ENCODE data around the gene MBD4. TPM values are rescaled to one million over a fixed set of nuclear protein-coding genes. Genes with fewer than 3 reads are reported as not detected.

Gene MBD4
- total and polyA plus RNA-seq, 4 donors: 16.7 to 49.8 (median 36.2) TPM

GRCh38 chr3:129475863-129476262 is 36.1 kb upstream of the MBD4 start:
- no peak overlapping the region for H3K9ac ChIP-seq (ENCODE audit: insufficient read depth in 1 of 2, low read length in 2 of 2)
- no peaks in the 10 kb centered on the region for H3K27me3 ChIP-seq (ENCODE audit: control insufficient read depth in 3 of 3, insufficient read depth in 3 of 3, low read length in 2 of 3)
- peaks cover 0 to 7% (median 0%) of the 10 kb centered on the region in 5 donors for H3K4me1 ChIP-seq (ENCODE audit: control insufficient read depth in 5 of 5, insufficient read depth in 5 of 5, low read length in 5 of 5)
- H3K9me3 ChIP-seq (ENCODE audit: control insufficient read depth in 4 of 4, insufficient read depth in 3 of 4, low read length in 3 of 4): no peaks in the 10 kb centered on the region
- ATAC-seq (ENCODE audit: insufficient read depth, low FRiP score) (no peak), DNase-seq (no peak)
- 97 to 99% methylated on average over 3 of the region's 3 CpGs for WGBS, 2 donors
- peaks cover 12 to 43% (median 30%) of the 10 kb centered on the region in 4 donors for H3K36me3 ChIP-seq (ENCODE audit: control insufficient read depth in 4 of 4, insufficient read depth in 4 of 4, low read length in 4 of 4)
- H3K27ac ChIP-seq (ENCODE audit: low read depth in 1 of 2, low read length in 1 of 2): no peak overlapping the region
- TF ChIP-seq CTCF (IDR thresholded peaks at IDR 0.05; ENCODE audit: control extremely low read depth, extremely low read depth): no peak
- H3K4me3 ChIP-seq: no peak overlapping the region

GRCh38 chr3:129474984-129475804 is 35.4 kb upstream of the MBD4 start:
- H3K4me1 ChIP-seq (ENCODE audit: control insufficient read depth in 5 of 5, insufficient read depth in 5 of 5, low read length in 5 of 5): peaks cover 0 to 6% (median 0%) of the 10 kb centered on the region in 5 donors
- DNase-seq (no peak), ATAC-seq (ENCODE audit: insufficient read depth, low FRiP score) (no peak)
- H3K9me3 ChIP-seq (ENCODE audit: control insufficient read depth in 4 of 4, insufficient read depth in 3 of 4, low read length in 3 of 4): no peaks in the 10 kb centered on the region
- WGBS, 2 donors: 96 to 98% methylated on average over 10 of the region's 10 CpGs
- no peak overlapping the region for H3K9ac ChIP-seq (ENCODE audit: insufficient read depth in 1 of 2, low read length in 2 of 2)
- H3K4me3 ChIP-seq: no peak overlapping the region
- no peak overlapping the region for H3K27ac ChIP-seq (ENCODE audit: low read depth in 1 of 2, low read length in 1 of 2)
- TF ChIP-seq CTCF (IDR thresholded peaks at IDR 0.05; ENCODE audit: control extremely low read depth, extremely low read depth): no peak
- no peaks in the 10 kb centered on the region for H3K27me3 ChIP-seq (ENCODE audit: control insufficient read depth in 3 of 3, insufficient read depth in 3 of 3, low read length in 2 of 3)
- H3K36me3 ChIP-seq (ENCODE audit: control insufficient read depth in 4 of 4, insufficient read depth in 4 of 4, low read length in 4 of 4): peaks cover 12 to 39% (median 25%) of the 10 kb centered on the region in 4 donors

DNA sequence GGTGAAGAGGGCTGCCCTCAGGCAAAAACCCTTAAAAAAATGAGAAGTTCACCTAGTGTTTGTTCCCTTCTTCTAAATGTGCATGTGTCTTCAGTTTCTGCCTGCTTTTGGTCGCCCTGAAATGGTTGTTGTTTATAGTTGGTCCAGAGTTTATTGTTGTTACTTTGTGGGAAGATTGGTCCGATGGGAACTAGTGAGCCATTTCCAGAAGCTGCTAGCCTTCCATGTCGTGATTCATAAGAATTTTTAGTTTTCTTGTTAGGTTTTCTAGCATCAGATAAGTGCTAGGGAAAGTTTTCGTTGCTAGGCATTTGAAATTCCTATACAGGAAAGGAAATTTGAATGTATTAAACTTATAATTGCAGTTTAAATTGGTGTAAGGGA is 34.0 kb upstream of the MBD4 start:
- 88 to 91% methylated on average over 4 of the region's 4 CpGs for WGBS, 2 donors
- H3K4me1 ChIP-seq (ENCODE audit: control insufficient read depth in 5 of 5, insufficient read depth in 5 of 5, low read length in 5 of 5): peaks cover 0 to 6% (median 0%) of the 10 kb centered on the region in 5 donors
- H3K9ac ChIP-seq (ENCODE audit: insufficient read depth in 1 of 2, low read length in 2 of 2): no peak overlapping the region
- TF ChIP-seq CTCF (IDR thresholded peaks at IDR 0.05; ENCODE audit: control extremely low read depth, extremely low read depth): no peak
- H3K27me3 ChIP-seq (ENCODE audit: control insufficient read depth in 3 of 3, insufficient read depth in 3 of 3, low read length in 2 of 3): no peaks in the 10 kb centered on the region
- H3K9me3 ChIP-seq (ENCODE audit: control insufficient read depth in 4 of 4, insufficient read depth in 3 of 4, low read length in 3 of 4): no peaks in the 10 kb centered on the region
- no peak overlapping the region for H3K4me3 ChIP-seq
- DNase-seq (no peak), ATAC-seq (ENCODE audit: insufficient read depth, low FRiP score) (no peak)
- H3K36me3 ChIP-seq (ENCODE audit: control insufficient read depth in 4 of 4, insufficient read depth in 4 of 4, low read length in 4 of 4): peaks cover 5 to 35% (median 21%) of the 10 kb centered on the region in 4 donors
- no peak overlapping the region for H3K27ac ChIP-seq (ENCODE audit: low read depth in 1 of 2, low read length in 1 of 2)
